GM18907 (cell line): ENCODE results near the gene OOSP4A.

Experiments
- ATAC-seq: cut with Tn5 transposase; IDR thresholded peaks from one replicate; pipeline ENCODE4 v1.9.1; 2021; ENCODE audit warnings: mild to moderate bottlenecking, moderate library complexity; ENCODE audit not compliant: unreplicated experiment

Gene OOSP4A

DNA sequence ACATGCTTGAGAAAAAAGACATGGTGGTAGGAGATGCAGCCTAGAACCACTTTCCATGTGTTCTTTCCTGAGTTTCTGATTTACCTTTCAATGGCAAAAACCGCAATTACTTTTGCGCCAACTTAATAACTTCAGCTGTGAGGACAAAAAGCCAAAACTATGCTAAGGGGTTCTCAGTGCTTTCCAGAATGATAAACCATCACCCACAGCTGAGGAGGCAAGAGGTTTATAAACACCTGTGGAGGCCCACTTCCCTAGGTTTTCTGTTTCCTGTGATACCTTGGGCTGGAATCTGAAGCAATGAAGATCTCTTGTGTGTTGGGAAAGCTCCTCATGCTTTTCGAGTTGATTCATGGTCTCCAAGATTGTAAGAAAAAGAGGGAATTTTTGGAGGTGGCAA, at the start of gene OOSP4A:
Gene OOSP4A (plus strand): TSS at position 301 of the 400 bp plus-strand sequence. CDS start 0 bp downstream, at position 301.
- no peak for ATAC-seq

DNA sequence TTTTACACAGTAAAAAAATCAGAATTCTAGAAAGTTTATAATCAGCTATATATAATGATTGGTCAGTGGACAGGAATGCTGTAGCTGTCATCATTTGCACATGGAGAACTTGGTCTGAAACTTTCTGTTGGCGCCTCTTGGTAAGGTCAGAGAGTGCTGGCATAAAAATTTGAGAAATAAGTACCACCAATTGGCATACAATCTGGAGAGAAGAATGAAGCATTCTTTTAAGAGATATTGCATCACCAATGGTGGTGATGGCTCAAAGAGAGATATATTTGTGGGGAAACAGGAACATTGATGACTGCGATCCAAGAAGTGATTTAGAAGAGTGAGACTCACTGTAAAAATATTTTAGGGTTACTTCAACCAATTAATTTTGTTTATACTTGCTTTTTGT, 45.4 kb upstream of the OOSP4A start:
- no peak for ATAC-seq

DNA sequence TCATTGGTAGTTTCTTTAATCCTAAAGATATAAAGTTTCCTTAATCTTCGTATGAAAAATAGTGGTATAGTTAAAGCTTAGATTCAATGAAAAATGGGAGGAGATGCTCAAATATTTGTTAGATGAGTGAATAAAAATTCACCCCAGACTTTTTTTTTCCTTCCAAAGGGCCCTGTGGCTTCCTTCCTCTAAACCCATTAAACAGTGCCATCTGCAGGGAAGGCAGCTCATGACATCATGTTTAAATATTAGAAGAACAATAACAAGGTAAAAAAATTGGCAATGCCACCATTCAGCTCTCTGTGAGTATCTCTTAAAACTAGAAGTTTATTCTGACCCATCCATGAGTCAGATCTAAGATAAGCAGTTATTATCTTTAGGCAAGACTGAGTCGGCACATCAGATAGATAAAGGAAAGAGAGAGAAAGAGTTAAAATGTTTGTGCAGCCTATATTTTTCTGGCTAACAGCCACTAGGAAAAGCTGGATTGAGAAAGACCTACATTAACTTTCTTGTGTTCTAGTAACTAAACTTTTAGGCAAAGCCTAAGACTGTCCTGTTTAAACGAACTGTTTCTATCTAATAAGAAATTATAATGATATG, 44.7 kb upstream of the OOSP4A start:
- no peak for ATAC-seq

DNA sequence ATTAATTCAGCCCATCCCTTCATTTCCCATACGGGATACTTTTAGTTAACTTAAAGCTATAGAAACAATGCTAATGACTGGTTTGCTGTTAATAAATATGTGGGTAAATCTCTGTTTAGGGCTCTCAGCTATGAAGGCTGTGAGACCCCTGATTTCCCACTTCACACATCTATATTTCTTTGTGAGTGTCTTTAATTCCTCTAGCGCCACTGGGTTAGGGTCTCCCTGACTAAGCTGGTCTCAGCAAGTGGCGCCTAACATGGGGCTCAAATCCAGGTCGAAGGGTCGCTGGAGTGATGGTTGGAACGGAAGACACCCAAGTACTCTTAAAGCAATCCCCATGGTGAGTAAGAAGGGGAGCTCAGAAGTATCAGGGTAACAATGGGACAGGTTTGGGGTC, 40.0 kb upstream of the OOSP4A start:
- ATAC-seq = no peak

DNA sequence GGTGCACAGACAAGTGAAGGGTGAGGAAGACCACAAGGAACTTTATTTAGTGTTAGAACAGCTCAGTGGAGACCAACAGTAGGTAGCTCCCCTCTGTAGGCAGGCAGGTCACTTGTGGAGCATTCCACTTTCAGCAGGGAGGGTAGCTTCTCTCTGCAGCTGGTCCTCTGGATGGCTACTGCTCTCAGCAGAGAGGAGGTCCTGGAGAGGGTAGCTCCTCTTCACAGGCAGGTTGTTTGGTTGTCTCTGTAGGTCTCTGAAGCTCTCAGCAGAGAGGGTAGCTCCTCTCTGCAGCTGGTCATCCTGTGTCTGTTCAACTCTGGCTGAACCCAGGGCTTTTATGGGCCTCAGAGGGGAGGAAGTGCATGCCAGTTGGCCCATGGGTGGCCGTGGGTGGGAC, 32.1 kb upstream of the OOSP4A start:
- ATAC-seq = no peak

DNA sequence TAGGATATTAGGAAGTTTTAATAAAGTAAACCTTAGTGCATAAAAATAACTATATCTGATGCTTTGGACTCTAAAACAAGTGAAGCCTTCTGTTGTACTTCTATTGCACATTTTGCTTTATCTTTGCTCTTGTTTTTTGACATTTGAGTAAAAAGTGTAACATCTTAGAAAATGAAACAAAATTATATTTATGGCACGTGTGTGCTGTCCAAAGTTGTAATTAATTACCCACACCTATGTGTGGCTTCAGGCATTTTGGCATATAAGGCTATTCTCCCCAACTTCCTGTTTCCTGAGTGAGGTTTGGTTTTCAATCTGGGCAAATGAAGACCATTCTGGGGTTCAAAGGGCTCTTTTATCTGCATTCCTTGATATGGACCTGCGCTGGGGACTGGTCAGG, 25.7 kb upstream of the OOSP4A start, which contains the start of gene OOSP1:
Gene OOSP1 (plus strand): TSS at position 301 of the 400 bp plus-strand sequence. CDS start 23 bp downstream, at position 324.
- no peak for ATAC-seq

DNA sequence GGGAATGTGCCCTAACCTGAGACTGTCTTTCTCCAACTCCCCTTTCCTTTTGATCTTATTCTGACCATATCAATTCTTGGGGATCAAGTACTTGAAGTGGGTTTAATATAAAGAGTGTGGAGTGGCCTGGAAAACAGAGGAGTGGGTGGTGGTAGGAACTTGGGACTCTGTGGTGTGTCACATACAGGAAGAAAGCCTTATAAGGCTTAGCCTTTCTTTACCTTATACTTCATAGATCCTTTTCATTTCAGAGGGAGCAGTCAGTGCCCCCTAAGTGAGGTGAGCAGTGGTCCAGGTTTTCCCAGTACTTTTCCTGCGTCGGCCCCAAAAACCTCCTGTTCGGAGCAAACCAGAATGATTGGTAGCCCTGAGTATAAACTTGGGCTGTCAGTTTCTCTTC, 25.1 kb upstream of the OOSP4A start:
- ATAC-seq = no peak

DNA sequence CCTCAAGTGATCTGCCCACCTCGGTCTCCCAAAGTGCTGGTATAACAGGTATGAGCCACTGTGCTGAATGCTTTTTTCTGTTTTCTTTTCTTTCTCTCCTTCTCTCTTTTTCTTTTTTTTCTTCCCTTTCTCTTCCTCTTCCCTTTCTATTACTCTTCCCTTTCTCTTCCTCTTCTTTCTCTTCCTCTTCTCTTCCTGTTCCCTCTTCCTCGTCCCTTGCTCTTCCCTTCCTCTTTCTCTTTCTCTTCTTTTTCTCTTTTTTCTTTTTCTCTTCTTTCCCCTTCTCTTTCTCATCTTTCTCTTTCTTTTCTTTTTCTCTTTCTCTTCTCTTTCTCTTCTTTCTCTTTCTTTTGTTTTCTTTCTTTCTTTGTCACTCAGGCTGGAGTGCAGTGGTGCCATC, 24.4 kb upstream of the OOSP4A start:
- ATAC-seq = no peak

DNA sequence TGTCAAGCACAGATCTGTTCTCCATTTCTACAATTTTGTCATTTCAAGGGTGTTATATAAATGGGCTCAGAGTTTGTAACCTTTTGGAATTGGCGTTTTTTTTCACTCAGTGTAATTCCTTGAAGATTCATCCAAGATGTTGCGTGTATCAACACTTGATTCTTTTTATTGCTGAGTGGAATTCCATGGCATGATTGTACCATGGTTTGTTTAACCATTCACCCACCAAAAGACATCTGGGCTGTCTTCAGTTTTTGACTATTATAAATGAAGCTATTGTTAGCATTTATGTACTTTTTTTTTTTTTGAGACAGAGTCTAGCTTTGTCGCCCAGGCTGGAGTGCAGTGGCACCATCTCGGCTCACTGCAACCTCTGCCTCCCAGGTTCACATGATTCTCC, 22.7 kb upstream of the OOSP4A start:
- ATAC-seq = no peak

DNA sequence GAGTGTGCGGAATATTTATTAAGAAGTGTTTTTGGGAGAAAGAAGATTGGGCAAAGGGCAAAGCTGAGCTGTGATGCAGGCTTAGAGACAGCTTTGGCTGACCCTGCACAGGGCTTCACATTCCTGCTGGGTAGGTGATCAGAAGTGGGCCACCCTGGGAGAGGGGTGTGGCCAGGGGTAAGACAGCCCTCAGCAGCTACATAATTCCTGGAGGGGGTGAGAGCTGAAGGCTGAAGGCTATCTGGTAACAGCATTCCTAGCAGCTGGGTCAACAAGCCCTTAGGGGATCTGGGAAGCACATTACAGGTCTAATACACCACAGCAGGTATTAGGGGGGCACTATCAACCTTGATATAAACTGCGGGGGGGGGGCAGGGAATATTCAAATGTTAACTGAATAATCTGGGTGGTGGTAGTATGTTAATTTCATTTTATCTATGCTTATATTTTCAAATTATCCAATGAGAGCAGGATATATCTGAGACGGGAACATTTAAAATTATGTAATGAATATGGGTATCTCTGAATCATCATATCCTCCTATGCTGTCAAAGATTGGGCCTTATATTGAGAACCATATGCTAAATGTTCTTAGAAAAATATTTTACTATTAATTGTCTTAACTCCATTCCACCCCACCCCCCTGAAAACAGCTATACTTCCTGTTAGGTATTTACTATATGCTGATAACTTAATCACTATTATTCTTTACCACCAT, 19.7 kb upstream of the OOSP4A start:
- ATAC-seq = no peak

DNA sequence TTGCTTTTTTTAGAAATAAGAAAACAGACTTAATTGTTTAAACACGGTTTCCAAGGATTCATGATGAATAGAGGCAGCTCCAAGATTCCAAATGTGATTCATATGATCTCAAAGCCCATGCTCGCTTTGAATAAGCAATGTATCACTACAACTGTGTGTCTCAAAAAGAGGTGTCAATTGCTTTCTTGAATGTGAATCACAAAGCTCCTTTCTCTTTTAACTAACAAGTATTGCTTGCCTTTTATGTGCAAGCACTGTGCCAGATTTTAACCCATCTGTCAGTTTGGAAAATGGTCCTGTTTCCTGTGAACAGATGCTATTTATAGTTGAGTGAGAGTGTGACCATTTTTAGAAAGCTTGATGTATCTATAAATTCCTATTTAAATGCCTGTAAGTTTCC, 19.1 kb upstream of the OOSP4A start:
- ATAC-seq = no peak

DNA sequence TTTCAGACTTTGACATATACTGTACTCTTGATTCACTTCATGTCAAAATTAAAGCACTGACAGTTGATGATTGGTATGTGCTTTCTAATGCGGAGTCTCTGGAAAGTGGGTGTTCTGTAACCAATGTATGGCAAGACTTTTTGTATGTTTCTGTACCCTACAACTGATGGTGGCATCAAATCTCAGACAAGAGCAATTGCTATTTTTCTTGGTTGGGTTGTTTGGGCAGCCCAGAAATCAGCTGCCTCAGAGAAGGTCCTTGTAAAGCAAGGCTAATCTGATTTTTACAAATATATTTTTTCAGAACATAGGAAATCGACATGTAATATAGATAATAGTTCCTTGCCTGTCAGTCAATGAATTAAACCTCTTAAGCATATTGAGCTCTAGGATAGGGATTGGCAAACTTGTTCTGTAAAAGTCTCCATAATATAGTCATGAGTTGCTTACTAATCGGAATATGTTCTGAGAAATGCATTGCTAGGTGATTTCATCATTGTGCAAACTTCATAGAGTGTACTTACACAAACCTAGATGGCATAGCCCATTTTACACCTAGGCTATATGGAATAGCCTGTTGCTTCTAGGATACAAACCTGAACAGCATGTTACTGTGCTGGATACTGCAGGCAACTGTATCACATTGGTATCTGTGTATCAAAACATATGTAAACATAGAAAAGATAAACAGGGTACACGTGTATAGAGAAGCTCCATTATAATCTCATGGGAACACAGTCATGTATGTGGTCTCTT, 10.2 kb upstream of the OOSP4A start:
- ATAC-seq = no peak

DNA sequence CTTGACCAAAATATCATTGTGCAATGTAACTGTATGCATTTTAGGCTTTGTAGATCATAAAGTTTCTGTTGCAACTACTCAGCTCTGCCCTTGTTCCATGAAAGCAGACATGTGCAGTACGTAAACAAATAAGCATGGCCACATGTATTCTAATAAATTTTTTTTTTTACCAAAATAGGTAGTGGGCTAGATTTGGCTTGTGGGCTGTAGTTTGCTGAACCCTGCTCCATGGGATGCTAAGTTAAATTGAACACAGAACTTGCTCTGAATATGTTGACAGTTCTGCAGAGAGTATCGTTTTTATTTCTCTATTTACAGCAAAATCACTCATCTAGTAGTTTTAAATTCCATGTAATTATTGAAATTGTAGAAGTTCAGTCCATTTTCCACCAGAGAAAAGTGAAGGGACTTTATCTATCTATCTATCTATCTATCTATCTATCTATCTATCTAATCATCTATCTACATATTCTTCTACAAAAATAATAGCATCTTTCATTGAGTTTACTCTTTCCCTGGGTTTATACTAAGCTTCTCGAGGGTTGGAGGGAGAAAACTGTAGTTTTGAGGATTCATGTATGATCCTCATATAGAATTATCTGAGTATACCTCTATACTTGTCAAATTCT, 9.5 kb upstream of the OOSP4A start:
- no peak for ATAC-seq

DNA sequence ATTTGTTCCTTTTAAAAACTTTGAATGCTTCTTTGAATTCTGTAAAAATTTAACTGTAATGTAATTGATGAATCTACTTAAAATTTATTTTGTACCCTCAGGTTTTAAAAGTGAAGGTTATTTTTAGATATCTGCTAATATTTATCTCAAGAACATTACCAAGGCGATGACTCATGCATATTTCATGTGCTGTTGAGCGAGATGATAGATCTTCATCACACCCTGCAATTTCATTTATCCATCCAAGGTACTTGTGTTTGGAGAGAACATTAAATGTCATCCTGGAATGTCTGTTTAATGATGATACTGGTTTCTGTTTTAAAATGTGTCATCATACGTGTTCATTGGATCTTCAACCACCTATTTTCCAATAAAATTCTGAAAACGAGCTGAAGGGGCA, 6.7 kb upstream of the OOSP4A start:
- ATAC-seq = no peak

DNA sequence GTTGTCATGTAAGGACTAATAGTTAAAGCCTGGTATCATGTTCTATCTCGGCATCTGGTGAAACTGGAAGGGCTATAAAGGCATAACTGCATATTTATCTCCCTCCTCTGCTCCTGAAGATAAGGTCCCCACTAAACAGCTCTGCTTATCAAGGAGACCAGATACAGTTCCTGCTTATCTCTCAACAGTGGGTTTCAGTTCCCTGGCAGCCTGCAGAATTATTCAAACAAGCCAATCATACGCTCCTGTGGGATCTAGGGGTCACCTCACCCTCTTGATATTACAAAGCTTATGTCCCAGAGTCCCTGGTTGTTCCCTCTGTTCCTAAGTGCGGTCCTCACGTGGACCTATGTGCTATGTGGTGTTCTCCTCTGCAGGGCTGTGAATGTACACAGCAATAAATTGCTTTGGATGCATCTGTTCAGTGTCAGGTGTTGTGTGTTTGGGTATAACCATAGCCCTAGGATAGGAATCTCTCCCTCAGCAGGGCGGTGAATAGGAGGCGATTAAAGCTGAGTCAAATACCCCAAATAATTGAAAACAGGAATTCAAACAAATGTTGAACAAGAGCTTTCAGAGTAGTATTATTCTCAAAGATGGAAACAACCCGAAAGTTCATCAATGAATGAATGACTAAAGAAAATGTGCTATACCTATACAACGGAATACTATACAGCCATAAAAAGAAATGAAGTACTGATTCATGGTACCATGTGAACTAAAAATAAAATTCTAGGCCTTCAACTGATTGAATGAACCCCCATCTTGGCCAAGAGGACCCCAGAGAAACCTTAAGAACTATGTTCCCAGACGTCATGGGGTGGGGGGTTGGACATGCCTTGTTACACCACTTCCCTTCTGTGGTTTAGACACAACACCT, 3.1 kb upstream of the OOSP4A start:
- ATAC-seq = no peak

DNA sequence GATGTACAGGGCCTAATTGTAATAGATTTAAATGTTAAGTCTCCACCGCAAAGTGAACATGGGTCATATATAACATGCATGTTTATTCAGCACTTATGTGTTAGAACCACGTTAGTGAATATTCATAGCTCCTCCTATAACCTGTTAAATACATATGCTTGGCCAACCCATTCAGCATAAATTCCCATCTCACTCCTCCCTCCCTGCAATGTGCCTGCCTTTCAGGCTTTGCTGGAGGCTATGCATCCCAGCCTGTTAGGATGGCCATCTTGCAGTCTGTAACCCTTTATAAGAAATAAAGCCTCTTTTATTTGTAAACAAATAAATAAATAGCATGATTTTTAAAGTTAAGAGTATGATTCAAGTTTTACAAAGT, 1.7 kb upstream of the OOSP4A start:
- no peak for ATAC-seq

DNA sequence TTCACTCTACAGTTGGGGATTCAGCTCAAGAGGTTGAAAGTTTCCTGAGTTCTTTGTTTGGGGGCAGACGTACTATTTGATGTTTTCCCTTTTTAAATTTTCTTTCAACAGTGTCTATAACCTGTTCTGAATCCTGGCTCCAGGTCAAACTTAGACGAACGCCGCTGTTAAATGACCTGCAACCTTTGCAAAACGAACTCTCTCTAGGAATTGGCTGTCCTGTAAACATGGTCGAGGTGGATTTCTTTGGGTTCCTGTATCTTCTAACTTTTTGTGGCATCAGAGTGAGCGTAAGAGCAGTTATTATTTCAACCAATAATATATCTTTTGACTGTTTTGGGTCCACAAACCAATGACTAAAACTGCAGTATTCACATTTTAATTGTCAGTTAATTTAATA, 1.6 kb downstream of the OOSP4A start:
- no peak for ATAC-seq

DNA sequence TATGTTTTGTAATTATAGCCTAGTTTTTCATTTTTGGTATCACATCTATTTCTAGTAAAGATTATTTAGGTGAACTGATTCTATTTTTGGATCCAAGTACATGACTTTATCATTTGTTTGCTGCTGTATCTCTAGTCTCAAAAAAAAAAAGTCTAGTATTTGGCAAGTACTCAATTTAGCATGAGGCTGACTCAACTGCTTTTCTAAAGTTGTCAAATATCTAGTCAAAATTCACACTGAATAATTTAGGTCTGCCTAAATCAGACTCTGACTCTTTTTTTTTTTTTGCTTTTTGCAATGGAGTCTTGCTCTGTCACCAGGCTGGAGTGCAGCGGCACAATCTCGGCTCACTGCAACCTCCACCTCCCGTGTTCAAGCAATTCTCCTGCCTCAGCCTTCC, 2.4 kb downstream of the OOSP4A start:
- no peak for ATAC-seq

DNA sequence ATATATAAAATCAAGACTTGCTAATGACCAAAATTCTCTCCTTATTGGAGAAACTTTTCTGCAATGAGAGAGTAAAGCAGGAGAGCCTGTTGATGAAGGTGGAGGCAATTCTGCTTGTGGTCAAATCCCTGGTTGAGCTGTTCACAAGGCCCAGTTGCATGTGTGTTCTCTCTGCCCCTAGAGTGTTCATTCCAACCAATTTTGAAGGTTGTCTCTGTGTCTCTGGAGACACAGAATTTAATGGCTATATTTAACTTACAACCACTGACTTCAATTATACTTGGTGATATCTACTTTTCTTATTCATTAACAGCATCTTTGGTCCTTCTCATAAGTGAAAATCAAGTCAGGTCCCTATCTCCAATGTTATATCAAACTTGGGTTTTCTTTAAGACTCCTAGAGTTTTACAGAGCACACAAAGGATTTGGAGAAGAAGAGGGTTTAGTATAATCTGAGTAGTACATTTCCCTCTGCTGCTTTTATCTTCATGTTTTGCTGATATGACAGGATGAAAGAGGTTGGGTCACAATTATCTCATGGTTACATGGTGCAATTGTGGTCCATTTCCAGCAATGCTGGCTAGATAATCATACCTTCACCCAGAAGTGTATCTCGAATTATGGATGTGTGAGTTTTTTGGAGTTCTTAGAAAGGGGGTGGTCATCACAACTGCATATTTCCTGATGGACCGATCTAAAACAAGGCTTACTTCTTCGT, 4.0 kb downstream of the OOSP4A start:
- no peak for ATAC-seq

DNA sequence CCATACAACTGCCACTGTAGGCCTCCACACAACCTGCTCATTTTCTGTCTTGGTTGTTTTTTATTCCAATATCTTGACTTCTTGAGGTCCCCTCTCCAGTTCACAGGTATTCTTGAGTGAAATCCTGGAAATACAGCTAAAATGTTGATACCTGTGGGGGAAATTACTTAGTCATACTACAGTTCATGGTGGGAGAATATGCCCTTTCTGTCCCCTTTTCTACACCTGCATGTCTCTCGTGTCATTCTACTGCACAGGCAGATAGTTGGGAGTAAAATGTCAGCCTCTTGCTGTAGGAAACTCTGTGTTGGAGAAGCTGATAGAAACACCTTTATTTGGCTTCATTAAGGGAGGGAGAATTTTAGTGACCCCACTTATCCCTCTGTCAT, 4.6 kb downstream of the OOSP4A start:
- ATAC-seq = no peak
